H9 (cell line): Measurements from ENCODE around the gene AAMP. TPM values are rescaled to one million over a fixed set of nuclear protein-coding genes. Genes with fewer than 3 reads are reported as not detected.

Source experiments
- DNase-seq: peaks from one replicate; pipeline ENCODE4 v3.0.0-alpha.2; 2017
- H2AFZ ChIP-seq: one replicate; pipeline ENCODE4 v1.6.1; 2013; ENCODE audit warnings: mild to moderate bottlenecking, low read length, control low read depth, moderate library complexity
- H2AK5ac ChIP-seq: 2 replicates; pipeline ENCODE4 v1.6.1; 2013; ENCODE audit warnings: low read length, control low read depth, mixed read lengths; ENCODE audit not compliant: insufficient read length
- H2BK120ac ChIP-seq: one replicate; pipeline ENCODE4 v1.6.1; 2013; ENCODE audit warnings: low read depth, mild to moderate bottlenecking, low read length, control low read depth, inconsistent platforms; ENCODE audit not compliant: poor library complexity, severe bottlenecking
- H2BK12ac ChIP-seq: 2 replicates; pipeline ENCODE4 v1.6.1; 2013; ENCODE audit warnings: low read length, control low read depth, mixed read lengths, low read depth; ENCODE audit not compliant: insufficient read length
- H2BK15ac ChIP-seq: 2 replicates; pipeline ENCODE4 v1.6.1; 2013; ENCODE audit warnings: low read depth, low read length, control low read depth
- H2BK20ac ChIP-seq: one replicate; pipeline ENCODE4 v1.6.1; 2013; ENCODE audit warnings: low read depth, mild to moderate bottlenecking, low read length, control low read depth, inconsistent platforms; ENCODE audit not compliant: poor library complexity, severe bottlenecking
- H2BK5ac ChIP-seq: 2 replicates; pipeline ENCODE4 v1.6.1; 2013; ENCODE audit warnings: low read length, control low read depth, mixed read lengths; ENCODE audit not compliant: insufficient read length
- H3K14ac ChIP-seq: 2 replicates; pipeline ENCODE4 v1.6.1; 2013; ENCODE audit warnings: low read length, control low read depth; ENCODE audit not compliant: insufficient read depth
- H3K18ac ChIP-seq: 2 replicates; pipeline ENCODE4 v1.6.1; 2013; ENCODE audit warnings: low read depth, mild to moderate bottlenecking, mixed read lengths, low read length, control low read depth; ENCODE audit not compliant: insufficient read length
- H3K23ac ChIP-seq: 2 replicates; pipeline ENCODE4 v1.6.1; 2013; ENCODE audit warnings: low read length, control low read depth, mixed read lengths, low read depth; ENCODE audit not compliant: insufficient read length
- H3K23me2 ChIP-seq: 2 replicates; pipeline ENCODE4 v1.6.1; 2013; ENCODE audit warnings: low read depth, mild to moderate bottlenecking, mixed read lengths, low read length, control low read depth; ENCODE audit not compliant: insufficient read length, poor library complexity, severe bottlenecking
- H3K27ac ChIP-seq: 2 replicates; pipeline ENCODE4 v1.5.1; 2013; ENCODE audit warnings: low read length, control low read depth, mixed read lengths, low read depth; ENCODE audit not compliant: insufficient read length
- H3K27me3 ChIP-seq: 2 replicates; pipeline ENCODE4 v1.6.1; 2013; ENCODE audit warnings: low read length, control low read depth, inconsistent platforms; ENCODE audit not compliant: insufficient read depth
- H3K4ac ChIP-seq: 2 replicates; pipeline ENCODE4 v1.6.1; 2013; ENCODE audit warnings: low read depth, mild to moderate bottlenecking, control low read depth, inconsistent platforms, low read length, moderate library complexity
- H3K4me1 ChIP-seq: 2 replicates; pipeline ENCODE4 v1.6.1; 2013; ENCODE audit warnings: low read length, control low read depth, inconsistent platforms; ENCODE audit not compliant: insufficient read depth
- H3K4me2 ChIP-seq: 2 replicates; pipeline ENCODE4 v1.6.1; 2013; ENCODE audit warnings: low read length, control low read depth, mixed read lengths; ENCODE audit not compliant: insufficient read length, insufficient read depth
- H3K56ac ChIP-seq: 2 replicates; pipeline ENCODE4 v1.6.1; 2013; ENCODE audit warnings: low read depth, mild to moderate bottlenecking, mixed read lengths, low read length, control low read depth; ENCODE audit not compliant: insufficient read length
- H3K79me1 ChIP-seq: 2 replicates; pipeline ENCODE4 v1.6.1; 2013; ENCODE audit warnings: low read depth, mild to moderate bottlenecking, moderate library complexity, low read length, control low read depth, inconsistent platforms; ENCODE audit not compliant: insufficient read depth, poor library complexity, severe bottlenecking
- H3K79me2 ChIP-seq: 2 replicates; pipeline ENCODE4 v1.6.1; 2013; ENCODE audit warnings: low read length, control low read depth, inconsistent platforms; ENCODE audit not compliant: insufficient read depth
- H3K9ac ChIP-seq: 2 replicates; pipeline ENCODE4 v1.6.1; 2013; ENCODE audit warnings: low read length, control low read depth, mixed read lengths; ENCODE audit not compliant: insufficient read length; ENCODE audit errors: extremely low read depth
- H3K9me3 ChIP-seq: one replicate; pipeline ENCODE4 v1.6.1; 2013; ENCODE audit warnings: low read depth, low read length, inconsistent platforms; ENCODE audit not compliant: control insufficient read depth
- H3T11ph ChIP-seq: one replicate; pipeline ENCODE4 v1.6.1; 2013; ENCODE audit warnings: mild to moderate bottlenecking, low read length, control low read depth, inconsistent platforms
- H4K20me1 ChIP-seq: one replicate; pipeline ENCODE4 v1.6.1; 2013; ENCODE audit not compliant: control insufficient read depth, insufficient read length, insufficient read depth
- H4K5ac ChIP-seq: 2 replicates; pipeline ENCODE4 v1.6.1; 2013; ENCODE audit warnings: low read depth, mild to moderate bottlenecking, mixed read lengths, low read length, control low read depth; ENCODE audit not compliant: insufficient read length
- H4K8ac ChIP-seq: replicated peaks from 2 replicates; pipeline ENCODE4 v1.6.1; 2013; ENCODE audit warnings: low read length, control low read depth, mixed read lengths, low read depth; ENCODE audit not compliant: insufficient read length
- H4K91ac ChIP-seq: 2 replicates; pipeline ENCODE4 v1.6.1; 2013; ENCODE audit warnings: low read depth, mild to moderate bottlenecking, moderate library complexity, mixed read lengths, low read length, control low read depth; ENCODE audit not compliant: insufficient read length
- H3K27ac Mint-ChIP-seq, 3 experiments: 2 replicates in 2 of 3; 3 replicates in 1 of 3; pipeline ENCODE4 v1.8.0; 2020 to 2021; ENCODE audit warnings: mixed read lengths in 3 of 3, mild to moderate bottlenecking in 1 of 3, moderate library complexity in 1 of 3
- H3K27me3 Mint-ChIP-seq: 2 replicates; pipeline ENCODE4 v1.8.0; 2021; ENCODE audit warnings: low read depth, mild to moderate bottlenecking, moderate library complexity, mixed read lengths
- H3K36me3 Mint-ChIP-seq, 3 experiments: 2 replicates in 2 of 3; 3 replicates in 1 of 3; pipeline ENCODE4 v1.8.0; 2020 to 2021; ENCODE audit warnings: low read depth in 3 of 3, mixed read lengths in 3 of 3; ENCODE audit not compliant: insufficient read depth in 1 of 3
- H3K4me1 Mint-ChIP-seq, 2 experiments: 2 replicates each; pipeline ENCODE4 v1.8.0; 2020; ENCODE audit warnings: mixed read lengths in 2 of 2
- H3K4me3 Mint-ChIP-seq, 2 experiments: 2 replicates in 1 of 2; 3 replicates in 1 of 2; pipeline ENCODE4 v1.8.0; 2020 to 2021; ENCODE audit warnings: mild to moderate bottlenecking in 2 of 2, mixed read lengths in 2 of 2, moderate library complexity in 1 of 2
- H3K9me3 Mint-ChIP-seq, 2 experiments: 2 replicates in 1 of 2; 3 replicates in 1 of 2; pipeline ENCODE4 v1.8.0; 2020; ENCODE audit warnings: mild to moderate bottlenecking in 2 of 2, mixed read lengths in 2 of 2, moderate library complexity in 1 of 2
- WGBS: extraction: QIAGEN DNeasy Blood & Tissue Kit; methylation state at CpG from one replicate; pipeline ENCODE4 v1.1.7; 2013; ENCODE audit warnings: missing lambda C conversion rate, low lambda C conversion rate, mixed read lengths; ENCODE audit not compliant: insufficient read length; ENCODE audit errors: extremely low coverage; 5-methylcytosine and 5-hydroxymethylcytosine counted together
- total RNA-seq: library from RNA; stranded (reverse); gene quantifications from 2 replicates; pipeline ENCODE4 v1.2.1, GENCODE V29; 2021
- TF ChIP-seq, protein P1 (sequence below): fragments of 200-600 bp; sonication (generic); conservative IDR thresholded peaks from 3 replicates; pipeline ENCODE4 v1.8.0; 2021; ENCODE audit warnings: antibody characterized with exemption, mild to moderate bottlenecking

Gene AAMP
- total RNA-seq, 1 experiment from 2014 or later, result 103 TPM

- no peak overlapping the region for H4K5ac ChIP-seq
- no peak overlapping the region for H3K4ac ChIP-seq
- H3K14ac ChIP-seq, result no peak overlapping the region
- H3K4me2 ChIP-seq, result no peak overlapping the region
- H3K9me3 ChIP-seq, result no peaks in the 10 kb centered on the region
- peak overlapping the region in 1 of 3 experiments; percentile 28; a peak in 3 of 7 replicates for H3K27ac Mint-ChIP-seq
- no peak overlapping the region for H4K91ac ChIP-seq
- H4K8ac ChIP-seq, result no peak overlapping the region
- WGBS, result no CpG with 5 or more reads among the region's 7 CpGs
- H3K9me3 Mint-ChIP-seq, result no peaks in the 10 kb centered on the region
- no peak overlapping the region for H3K27ac ChIP-seq
- no peaks in the 10 kb centered on the region for H4K20me1 ChIP-seq
- H2BK120ac ChIP-seq, result no peak overlapping the region
- no peak overlapping the region for H2BK12ac ChIP-seq
- H2BK20ac ChIP-seq, result no peak overlapping the region
- H3K79me1 ChIP-seq, result no peaks in the 10 kb centered on the region
- H2AFZ ChIP-seq, result no peak overlapping the region
- H3K23ac ChIP-seq, result no peak overlapping the region
- H3K79me2 ChIP-seq, result no peaks in the 10 kb centered on the region
- H3T11ph ChIP-seq, result no peak overlapping the region
- H2BK15ac ChIP-seq, result no peak overlapping the region
- no peak for DNase-seq
- H3K27me3 ChIP-seq, result no peaks in the 10 kb centered on the region
- H2BK5ac ChIP-seq, result no peak overlapping the region
- H3K4me3 Mint-ChIP-seq, result no peak overlapping the region
- peaks cover 7% of the 10 kb centered on the region for H3K23me2 ChIP-seq
- H3K27me3 Mint-ChIP-seq, result peaks cover 1% of the 10 kb centered on the region
- H3K9ac ChIP-seq, result no peak overlapping the region
- H3K4me1 Mint-ChIP-seq, result peaks cover 40 to 46% of the 10 kb centered on the region in 2 experiments
- H3K18ac ChIP-seq, result no peak overlapping the region
- no peak overlapping the region for H3K56ac ChIP-seq
- H2AK5ac ChIP-seq, result no peak overlapping the region
- no peaks in the 10 kb centered on the region for H3K36me3 Mint-ChIP-seq
- H3K4me1 ChIP-seq, result 0 out of 2 replicates have a peak, but pooled peaks cover 2% of the 10 kb centered on the region
- TF ChIP-seq, protein P1, sequence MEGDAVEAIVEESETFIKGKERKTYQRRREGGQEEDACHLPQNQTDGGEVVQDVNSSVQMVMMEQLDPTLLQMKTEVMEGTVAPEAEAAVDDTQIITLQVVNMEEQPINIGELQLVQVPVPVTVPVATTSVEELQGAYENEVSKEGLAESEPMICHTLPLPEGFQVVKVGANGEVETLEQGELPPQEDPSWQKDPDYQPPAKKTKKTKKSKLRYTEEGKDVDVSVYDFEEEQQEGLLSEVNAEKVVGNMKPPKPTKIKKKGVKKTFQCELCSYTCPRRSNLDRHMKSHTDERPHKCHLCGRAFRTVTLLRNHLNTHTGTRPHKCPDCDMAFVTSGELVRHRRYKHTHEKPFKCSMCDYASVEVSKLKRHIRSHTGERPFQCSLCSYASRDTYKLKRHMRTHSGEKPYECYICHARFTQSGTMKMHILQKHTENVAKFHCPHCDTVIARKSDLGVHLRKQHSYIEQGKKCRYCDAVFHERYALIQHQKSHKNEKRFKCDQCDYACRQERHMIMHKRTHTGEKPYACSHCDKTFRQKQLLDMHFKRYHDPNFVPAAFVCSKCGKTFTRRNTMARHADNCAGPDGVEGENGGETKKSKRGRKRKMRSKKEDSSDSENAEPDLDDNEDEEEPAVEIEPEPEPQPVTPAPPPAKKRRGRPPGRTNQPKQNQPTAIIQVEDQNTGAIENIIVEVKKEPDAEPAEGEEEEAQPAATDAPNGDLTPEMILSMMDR, result no peak
Measured at GRCh38 chr2:218295029-218295428, 25.1 kb upstream of the AAMP start.
